GM21723 (cell line): Measurements from ENCODE around the gene TENM3.

ENCODE experiments used
- ATAC-seq: cut with Tn5 transposase; IDR thresholded peaks from one replicate; pipeline ENCODE4 v1.9.1; 2021; ENCODE audit warnings: mild to moderate bottlenecking, moderate library complexity; ENCODE audit not compliant: unreplicated experiment

TENM3 gene

DNA sequence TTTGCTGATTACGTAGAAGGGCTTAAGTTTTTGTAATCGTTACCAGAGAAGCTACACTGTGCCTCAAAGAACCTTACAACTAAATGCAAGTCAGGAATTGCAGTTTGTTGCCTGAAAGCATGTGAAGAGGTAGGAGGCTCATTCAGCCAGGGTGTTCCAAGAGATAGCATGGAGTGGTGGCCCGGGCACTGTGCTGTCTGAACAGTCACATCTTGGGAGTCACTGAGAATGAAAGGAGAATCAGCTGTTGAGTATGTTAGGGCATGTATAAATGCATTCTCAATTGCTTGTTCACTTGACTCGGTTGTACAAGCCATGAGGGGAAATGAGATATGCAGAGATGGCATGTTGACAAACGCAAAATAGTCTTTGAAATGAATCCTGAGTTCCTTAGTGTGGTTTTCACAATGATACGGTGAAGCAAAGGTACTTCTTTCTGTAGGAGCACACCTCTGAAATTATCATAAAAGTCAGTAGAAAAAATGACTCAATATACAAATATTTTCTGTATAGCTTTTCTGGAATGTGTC is 513.0 kb downstream of the TENM3 start:
- no peak for ATAC-seq

- no peak for ATAC-seq
These were observed 515.1 kb downstream of the TENM3 start for GRCh38 chr4:182758273-182758672.

GRCh38 chr4:182760551-182761043 is 517.4 kb downstream of the TENM3 start:
- ATAC-seq = no peak

DNA sequence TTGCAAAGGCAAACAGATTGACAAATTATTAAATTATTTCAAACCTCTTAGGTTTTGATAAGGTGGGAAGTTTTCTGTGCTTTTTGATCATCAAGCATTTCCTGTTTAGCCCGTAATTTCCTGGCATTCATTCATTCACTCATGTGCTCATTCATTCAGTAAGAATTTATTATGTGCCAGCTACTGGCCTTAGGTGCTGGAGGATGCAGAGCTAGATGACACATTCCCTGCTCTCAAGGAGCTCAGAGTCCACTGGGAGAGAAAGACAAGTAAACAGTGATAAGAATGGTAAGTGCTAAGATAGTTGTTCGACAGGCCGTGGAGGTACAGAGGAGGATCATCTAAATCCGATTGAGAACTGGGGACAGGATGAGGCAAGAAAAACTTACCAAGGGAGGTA is 520.9 kb downstream of the TENM3 start:
- ATAC-seq = no peak

GRCh38 chr4:182764642-182765041 is 521.4 kb downstream of the TENM3 start:
- no peak for ATAC-seq

GRCh38 chr4:182765987-182766856 is 523.0 kb downstream of the TENM3 start:
- ATAC-seq = no peak

DNA sequence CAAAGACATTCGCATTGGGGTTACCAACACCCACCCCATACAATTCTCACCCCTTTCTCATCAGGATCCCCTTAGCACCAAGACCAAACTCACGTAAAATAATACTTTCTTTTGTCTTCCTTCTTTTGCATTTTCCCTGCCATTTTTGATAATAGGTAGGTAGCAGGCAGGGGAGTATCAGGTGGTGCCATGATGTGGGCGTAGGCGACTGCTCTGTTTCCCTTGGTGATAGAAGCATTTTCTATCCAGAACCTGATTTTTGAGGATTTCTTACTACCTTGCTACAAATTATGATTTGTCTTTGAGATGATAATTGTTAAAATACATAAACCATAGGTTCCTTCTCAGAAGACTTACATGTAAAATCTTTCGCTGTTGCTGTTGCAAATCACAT is 523.7 kb downstream of the TENM3 start:
- no peak for ATAC-seq

DNA sequence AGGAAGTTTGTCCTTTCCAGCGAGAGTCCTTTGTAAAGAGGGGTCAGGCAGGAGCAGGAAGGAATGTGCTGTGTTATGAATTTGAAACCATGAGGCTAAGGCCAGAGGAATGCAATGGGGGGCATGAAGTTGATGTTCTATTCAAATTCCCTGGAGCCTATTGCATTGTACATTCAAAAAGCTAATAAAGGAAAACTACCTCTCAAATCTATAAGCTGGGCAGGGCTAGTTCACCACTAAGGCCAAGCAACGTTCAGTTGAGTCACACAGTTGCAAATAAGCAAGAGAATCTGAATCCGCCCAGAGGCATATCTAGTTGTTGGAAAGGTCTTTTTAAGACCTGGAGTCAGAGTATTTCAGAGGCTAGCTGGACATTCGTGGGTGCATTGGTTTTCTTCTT is 525.6 kb downstream of the TENM3 start:
- no peak for ATAC-seq

DNA sequence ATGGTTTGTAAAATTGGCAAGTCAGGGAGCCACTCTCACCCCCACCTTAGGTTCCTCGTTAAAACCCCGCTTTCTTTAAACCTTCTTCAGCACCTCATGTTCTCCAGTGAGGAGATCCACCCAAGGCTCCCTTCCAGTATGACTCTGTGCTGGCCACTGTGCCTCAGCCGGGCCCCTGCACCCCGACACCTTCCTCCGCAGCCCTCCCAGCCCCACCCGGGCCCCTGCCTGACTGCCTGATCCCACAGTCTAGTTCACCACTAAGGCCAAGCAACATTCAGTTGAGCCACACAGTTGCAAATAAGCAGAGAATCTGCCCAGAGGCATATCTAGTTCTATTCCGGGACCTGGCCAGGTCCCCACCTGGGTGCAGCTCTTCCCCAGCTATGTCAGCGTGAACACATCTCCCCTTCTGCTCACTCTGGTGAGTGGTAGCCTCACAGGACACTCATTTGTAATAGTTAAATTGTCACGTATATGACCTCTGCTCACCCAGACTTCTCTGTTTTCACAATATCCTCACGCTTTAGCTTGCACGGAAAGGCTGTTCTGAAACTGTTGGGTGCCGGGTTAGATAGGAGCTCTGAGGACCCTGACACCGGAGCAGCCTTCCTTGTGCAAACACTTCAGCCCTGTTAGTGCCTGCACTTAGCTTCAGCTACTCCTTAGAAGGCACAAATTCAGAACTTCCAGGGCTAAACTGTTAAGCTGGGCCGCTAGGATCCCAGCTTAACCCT is 527.2 kb downstream of the TENM3 start:
- ATAC-seq = no peak

GRCh38 chr4:182770996-182771514 is 527.9 kb downstream of the TENM3 start:
- ATAC-seq = no peak

- no peak for ATAC-seq
These were observed 531.9 kb downstream of the TENM3 start for GRCh38 chr4:182775075-182775474.

- no peak for ATAC-seq
These were observed 533.3 kb downstream of the TENM3 start for GRCh38 chr4:182776376-182777105.

- no peak for ATAC-seq
These were observed 535.2 kb downstream of the TENM3 start for GRCh38 chr4:182778222-182778982.

- no peak for ATAC-seq
These were observed 543.8 kb downstream of the TENM3 start for GRCh38 chr4:182786991-182787390.

DNA sequence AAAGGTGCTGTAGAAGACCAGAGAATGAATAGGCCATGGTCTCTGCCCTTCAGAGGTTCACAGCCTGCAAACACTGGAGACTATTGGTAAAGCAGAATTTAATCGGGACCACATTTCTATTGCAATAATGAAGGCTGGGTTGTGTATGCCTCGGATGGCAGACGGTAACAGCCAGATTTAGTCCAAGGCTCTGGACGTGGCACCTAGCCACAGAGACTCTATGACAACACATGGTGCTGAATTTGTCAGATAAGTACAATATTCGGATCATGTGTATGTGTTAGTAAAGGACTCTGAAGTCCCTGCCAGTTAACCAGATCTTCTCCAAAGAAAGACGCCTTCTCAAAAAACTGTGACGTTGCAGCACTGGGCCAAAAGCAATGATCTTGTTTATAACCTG is 545.0 kb downstream of the TENM3 start:
- no peak for ATAC-seq

GRCh38 chr4:182789529-182789928 is 546.3 kb downstream of the TENM3 start:
- ATAC-seq = no peak

DNA sequence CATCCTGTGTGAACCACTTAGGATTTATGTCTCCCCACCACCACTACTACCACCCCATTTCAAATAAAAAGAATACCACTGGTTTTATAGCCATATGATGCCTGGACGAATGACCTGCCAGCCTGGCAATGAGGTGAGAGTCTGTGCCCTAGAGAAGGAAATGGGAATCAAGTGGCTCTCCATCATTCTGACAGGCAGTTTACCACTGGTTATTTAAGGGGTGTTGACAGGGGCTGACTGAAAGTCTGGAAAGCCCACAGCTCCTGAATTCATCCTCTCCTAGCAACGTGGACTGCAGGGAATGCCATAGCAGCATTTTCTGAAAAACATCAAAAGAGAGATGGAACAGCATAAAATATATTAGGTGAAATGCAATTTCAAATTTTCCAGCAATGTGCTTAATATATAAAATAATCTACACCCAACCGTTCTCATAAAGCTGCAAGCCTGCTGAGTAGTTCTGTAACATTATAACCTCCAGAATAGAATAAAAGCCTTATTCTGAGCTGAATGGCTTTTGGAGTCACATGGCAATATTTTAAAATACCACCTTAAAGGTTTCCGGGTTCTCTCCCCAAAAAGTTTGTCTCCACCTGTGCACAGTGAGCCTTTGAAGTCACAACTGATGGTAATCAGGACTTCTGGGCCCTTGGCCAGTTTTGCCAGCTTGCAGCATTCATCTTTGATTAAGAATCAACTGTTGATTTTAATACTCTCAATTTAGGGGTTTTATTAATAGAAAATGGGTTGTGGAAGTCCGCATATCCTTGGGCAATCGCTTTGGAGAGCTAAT is 552.4 kb downstream of the TENM3 start:
- no peak for ATAC-seq

DNA sequence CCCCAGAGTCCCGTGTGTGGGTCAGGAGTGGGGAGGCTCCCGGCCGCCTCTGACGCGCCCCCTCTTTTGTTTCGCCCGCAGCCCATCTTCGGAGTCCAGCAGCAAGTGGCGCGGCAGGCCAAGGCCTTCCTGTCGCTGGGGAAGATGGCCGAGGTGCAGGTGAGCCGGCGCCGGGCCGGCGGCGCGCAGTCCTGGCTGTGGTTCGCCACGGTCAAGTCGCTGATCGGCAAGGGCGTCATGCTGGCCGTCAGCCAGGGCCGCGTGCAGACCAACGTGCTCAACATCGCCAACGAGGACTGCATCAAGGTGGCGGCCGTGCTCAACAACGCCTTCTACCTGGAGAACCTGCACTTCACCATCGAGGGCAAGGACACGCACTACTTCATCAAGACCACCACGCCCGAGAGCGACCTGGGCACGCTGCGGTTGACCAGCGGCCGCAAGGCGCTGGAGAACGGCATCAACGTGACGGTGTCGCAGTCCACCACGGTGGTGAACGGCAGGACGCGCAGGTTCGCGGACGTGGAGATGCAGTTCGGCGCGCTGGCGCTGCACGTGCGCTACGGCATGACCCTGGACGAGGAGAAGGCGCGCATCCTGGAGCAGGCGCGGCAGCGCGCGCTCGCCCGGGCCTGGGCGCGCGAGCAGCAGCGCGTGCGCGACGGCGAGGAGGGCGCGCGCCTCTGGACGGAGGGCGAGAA is 556.5 kb downstream of the TENM3 start:
- no peak for ATAC-seq

DNA sequence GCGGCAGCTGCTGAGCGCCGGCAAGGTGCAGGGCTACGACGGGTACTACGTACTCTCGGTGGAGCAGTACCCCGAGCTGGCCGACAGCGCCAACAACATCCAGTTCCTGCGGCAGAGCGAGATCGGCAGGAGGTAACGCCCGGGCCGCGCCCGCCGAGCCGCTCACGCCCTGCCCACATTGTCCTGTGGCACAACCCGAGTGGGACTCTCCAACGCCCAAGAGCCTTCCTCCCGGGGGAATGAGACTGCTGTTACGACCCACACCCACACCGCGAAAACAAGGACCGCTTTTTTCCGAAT is 557.0 kb downstream of the TENM3 start:
- ATAC-seq = no peak
